Sigmoid colon (tissue), 4 donors: ENCODE data around the gene FLOT2.

Source experiments
- EP300 ChIP-seq, 4 donors: sonication (generic); formaldehyde crosslinking; IDR thresholded peaks; one replicate each; pipeline ENCODE4 v1.6.1; 2017; ENCODE audit warnings: antibody characterized with exemption in 4 of 4
- POLR2A ChIP-seq, 2 donors: fragments of 450-650 bp; IDR thresholded peaks; one replicate each; pipeline ENCODE4 v1.6.1; 2016; ENCODE audit warnings: antibody characterized with exemption in 2 of 2, mild to moderate bottlenecking in 2 of 2, moderate library complexity in 2 of 2
- POLR2AphosphoS5 ChIP-seq, 4 donors: sonication (generic); formaldehyde crosslinking; IDR thresholded peaks; one replicate each; pipeline ENCODE4 v1.6.1; 2017; ENCODE audit warnings: antibody characterized with exemption in 4 of 4
- TF ChIP-seq, protein P1 (sequence below), 4 experiments: fragments of 450-650 bp in 3 of 4; fragments of 200-600 bp in 1 of 4; IDR thresholded peaks; one replicate each; pipeline ENCODE4 v1.5.1; 2016 to 2019; ENCODE audit warnings: antibody characterized with exemption in 4 of 4, mild to moderate bottlenecking in 3 of 4, moderate library complexity in 2 of 4

DNA sequence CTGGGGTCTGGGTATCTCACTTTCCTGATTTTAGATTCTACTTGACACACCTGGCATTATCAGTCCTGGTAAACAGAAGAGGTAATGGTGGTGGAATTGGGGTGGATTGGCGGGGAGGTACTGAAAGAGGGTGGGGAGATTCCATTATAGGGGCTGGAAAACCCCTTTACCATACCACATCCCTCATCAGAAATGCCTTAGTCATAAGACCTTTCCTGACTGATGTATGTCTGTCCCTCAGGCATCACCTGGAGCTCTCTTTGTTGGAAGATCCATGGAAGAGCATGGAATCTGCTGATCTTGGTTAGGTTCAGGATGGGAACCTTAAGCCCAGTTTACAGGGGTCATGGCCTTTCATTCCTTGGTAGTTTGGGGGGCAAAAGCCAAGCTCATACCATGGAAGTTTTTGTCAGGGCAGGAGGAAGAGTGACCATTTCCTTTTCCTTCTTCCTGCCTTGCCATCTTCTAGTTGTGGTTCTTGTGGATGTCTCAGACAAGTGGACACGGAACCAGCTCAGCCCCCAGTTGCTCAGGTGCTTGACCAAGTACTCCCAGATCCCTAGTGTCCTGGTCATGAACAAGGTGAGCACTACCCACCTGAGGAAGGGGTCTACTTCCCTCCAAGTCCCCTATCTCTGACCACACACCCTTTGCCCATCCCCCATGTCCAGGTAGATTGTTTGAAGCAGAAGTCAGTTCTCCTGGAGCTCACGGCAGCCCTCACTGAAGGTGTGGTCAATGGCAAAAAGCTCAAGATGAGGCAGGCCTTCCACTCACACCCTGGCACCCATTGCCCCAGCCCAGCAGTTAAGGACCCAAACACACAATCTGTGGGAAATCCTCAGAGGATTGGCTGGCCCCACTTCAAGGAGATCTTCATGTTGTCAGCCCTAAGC, 39.4 kb downstream of the FLOT2 start:
- TF ChIP-seq POLR2AphosphoS5 (IDR thresholded peaks at IDR 0.05), result no peak
- TF ChIP-seq POLR2A (IDR thresholded peaks at IDR 0.05), result no peak
- TF ChIP-seq, protein P1, sequence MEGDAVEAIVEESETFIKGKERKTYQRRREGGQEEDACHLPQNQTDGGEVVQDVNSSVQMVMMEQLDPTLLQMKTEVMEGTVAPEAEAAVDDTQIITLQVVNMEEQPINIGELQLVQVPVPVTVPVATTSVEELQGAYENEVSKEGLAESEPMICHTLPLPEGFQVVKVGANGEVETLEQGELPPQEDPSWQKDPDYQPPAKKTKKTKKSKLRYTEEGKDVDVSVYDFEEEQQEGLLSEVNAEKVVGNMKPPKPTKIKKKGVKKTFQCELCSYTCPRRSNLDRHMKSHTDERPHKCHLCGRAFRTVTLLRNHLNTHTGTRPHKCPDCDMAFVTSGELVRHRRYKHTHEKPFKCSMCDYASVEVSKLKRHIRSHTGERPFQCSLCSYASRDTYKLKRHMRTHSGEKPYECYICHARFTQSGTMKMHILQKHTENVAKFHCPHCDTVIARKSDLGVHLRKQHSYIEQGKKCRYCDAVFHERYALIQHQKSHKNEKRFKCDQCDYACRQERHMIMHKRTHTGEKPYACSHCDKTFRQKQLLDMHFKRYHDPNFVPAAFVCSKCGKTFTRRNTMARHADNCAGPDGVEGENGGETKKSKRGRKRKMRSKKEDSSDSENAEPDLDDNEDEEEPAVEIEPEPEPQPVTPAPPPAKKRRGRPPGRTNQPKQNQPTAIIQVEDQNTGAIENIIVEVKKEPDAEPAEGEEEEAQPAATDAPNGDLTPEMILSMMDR (IDR thresholded peaks at IDR 0.05), result no peak
- no peak for TF ChIP-seq EP300 (IDR thresholded peaks at IDR 0.05)
